ENCODE measurements around the gene CACNB2.

CACNB2 gene

DNA sequence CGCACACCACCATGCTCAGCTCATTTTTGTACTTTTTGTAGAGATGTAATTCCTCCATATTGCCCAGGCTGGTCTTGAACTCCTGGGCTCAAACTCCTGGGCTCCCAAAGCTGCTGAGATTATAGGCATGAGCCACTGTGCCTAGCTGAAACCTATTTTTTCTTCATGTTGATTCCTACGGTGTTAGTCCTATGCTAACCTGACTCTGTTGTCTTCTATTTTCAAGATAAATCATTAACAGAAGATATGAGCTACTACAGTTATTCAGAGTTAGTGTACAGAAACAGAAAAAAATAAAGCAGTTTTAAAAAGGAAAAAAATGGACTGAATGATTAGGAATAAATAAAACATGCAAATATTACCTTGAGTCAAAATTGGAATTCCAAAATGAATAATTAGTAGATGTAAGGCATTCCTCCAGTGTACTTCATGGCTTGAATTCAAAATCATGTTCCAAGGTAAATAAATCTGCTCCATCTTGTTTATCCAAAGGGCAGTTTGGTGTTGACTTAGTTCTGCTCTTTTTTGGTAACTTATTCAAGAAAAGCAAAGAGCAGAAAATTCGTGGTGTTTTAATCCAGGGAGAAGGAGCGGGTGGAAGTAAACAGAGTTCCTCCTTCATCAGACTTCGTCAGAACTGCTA, 185.8 kb downstream of the CACNB2 start:
- in situ Hi-C loops (cut with MboI; ENCODE audit: low sequenced_read_pairs), result no loop called here

DNA sequence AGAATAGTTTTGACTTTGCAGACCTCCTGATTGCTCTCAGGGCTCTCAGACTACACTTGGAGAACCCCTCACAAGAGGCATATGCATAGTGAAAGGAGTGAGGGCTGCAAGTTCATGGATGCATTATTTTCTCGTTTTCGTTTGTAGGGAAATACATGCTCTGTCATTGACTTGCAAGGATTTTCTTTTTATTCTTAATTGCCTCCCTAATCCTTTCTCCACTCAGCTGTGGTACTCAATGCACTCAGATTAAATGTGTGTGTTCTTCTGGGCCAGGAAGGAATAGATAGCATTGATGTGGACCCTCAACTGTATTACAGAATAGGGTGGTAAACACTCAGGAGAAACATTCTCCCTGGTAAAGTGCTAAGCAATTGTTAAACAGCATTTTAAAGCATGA, 188.7 kb downstream of the CACNB2 start:
- in situ Hi-C loops (cut with MboI; ENCODE audit: low sequenced_read_pairs), result no loop called here

GRCh38 chr10:18332048-18332447, 191.8 kb downstream of the CACNB2 start:
- in situ Hi-C loops (cut with MboI; ENCODE audit: low sequenced_read_pairs), result no loop called here

DNA sequence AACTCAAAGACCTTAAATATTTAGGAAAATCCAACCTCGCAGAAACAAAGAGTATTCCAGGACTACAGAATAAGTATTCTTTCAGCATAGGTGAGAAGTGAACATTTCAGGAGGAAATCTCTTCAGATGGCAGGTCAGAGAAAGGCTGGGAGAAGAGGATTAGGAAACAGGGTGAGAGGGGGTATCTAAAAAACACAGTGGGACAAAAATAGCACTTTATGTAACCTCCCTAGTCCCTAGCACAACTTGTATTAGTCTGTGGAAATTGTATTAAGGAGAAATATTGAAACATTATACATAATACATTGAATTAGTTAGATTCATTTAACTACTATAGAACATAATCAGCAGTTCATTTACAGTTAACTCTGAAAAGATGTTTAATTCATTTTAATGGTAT, 192.3 kb downstream of the CACNB2 start:
- in situ Hi-C loops (cut with MboI; ENCODE audit: low sequenced_read_pairs), result no loop called here

GRCh38 chr10:18333621-18334020, 193.4 kb downstream of the CACNB2 start:
- in situ Hi-C loops (cut with MboI; ENCODE audit: low sequenced_read_pairs), result no loop called here

DNA sequence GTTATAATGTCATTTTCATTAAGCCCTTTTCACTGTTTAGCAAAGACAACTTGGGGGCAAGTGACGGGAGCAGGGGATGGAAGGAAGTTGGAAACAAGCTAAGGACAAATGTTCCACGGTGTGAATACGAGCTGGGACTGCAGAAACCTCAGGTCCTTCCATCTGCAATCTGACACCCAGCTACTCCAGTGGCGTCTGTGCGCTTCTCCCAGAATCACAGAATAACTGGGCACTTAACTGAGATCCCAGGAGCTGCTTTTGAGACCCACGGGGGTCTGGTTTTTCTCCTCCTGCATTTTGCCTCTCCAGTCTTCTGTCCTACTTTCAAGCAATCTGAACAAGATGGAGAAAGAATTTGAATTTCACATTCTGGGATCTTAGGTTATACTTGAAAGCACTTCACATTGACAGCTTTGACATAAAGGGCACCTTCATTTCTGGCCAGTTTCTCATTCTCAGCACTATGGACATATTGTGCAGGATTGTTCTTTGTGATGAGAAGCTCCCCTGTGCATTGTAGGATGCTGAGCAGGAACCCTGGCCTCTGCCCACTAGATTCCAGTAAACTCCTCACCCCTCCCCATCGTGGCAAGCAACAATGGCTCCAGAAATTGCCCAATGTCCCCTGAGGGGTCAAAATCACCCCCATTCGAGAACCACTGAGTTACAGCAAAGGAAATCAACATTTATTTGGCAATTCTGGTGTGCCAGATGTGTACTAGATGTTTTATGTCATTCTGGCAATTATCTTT, 194.1 kb downstream of the CACNB2 start:
- in situ Hi-C loops (cut with MboI; ENCODE audit: low sequenced_read_pairs), result no loop called here

DNA sequence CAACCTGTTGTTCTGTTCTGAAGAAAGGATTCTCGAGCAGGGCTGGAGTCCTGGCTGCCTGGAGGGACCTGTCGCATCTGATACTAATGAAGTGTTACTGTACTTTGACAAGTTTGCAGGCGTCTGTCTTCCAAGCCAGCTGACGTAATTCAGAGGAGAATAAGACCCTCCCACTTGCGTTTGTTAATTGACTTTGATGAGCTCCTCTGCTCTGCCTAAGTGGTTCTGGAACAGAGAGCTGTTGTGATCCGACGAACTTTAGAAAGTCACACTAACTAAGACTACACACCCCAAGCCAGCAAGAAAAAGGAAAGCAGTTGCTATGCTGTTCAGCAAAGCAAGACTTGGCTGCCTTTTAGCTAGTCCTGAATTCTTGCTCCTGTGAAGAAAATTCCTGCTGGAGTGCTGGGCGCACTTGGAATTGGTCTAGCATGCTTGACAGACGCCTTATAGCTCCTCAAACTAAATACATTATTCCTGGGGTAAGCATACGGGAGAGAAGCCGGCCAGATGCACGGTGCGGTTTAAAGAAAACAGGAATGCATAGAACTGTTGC, 200.3 kb downstream of the CACNB2 start:
- in situ Hi-C loops (cut with MboI; ENCODE audit: low sequenced_read_pairs), result no loop called here

DNA sequence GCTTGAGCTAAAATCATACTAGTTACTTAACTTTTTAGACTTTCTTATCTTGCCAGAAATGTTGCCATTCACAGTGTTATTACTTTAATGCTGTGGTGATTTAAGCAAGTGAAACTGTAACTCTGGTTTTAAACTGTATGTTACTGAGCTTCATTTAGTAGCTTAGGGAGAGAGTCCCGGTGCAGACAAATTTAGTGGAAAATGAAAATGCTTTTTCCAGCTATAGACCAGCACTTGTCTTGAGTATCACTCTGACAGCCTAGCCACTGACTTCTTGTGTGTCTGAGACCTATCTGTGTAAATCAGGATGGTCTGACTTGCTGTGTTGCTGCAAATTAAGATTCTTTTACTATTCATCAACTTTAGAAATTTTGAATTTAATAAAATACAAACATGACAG, 200.8 kb downstream of the CACNB2 start:
- in situ Hi-C loops (cut with MboI; ENCODE audit: low sequenced_read_pairs), result no loop called here

DNA sequence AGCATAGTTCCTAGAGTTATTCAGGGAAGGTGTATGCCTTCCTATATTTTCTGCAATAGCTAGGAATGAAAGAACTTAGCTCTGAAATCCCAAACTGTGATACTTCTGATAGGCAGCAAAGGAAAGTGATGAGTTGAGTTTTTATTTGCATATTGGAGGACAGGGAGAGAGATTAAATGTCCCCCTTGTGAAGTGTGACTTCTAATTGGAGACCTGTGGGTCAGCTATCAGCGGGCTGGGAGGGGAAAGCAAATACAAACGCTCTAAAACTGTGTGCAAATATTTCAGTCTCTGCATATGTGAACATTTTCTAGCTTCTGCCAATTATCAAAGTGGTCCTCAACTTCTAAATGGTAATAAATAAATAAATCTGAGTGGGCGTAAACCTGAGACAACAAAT, 203.3 kb downstream of the CACNB2 start:
- in situ Hi-C loops (cut with MboI; ENCODE audit: low sequenced_read_pairs), result no loop called here

DNA sequence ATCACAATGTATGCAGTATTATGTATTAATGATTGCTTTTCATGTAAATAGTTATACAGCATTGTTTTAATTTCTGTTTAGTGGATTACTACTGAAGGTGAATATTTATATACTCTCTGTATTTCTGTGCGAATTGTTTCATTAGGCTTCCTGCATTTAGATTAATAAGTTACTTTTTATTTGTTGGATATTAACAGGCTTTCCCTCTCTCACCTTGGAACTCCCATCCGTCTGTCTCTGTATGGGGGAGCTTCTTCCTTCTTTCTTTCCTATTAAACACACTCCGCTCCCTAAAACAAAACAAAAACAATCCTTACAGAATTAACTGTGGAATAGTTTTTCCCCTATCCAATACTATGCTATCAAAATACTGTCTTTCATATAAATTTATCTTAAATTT, 205.1 kb downstream of the CACNB2 start:
- in situ Hi-C loops (cut with MboI; ENCODE audit: low sequenced_read_pairs), result no loop called here

- in situ Hi-C loops (cut with MboI; ENCODE audit: low sequenced_read_pairs), result no loop called here
These were observed 210.1 kb downstream of the CACNB2 start for GRCh38 chr10:18350340-18350739.

- in situ Hi-C loops (cut with MboI; ENCODE audit: low sequenced_read_pairs), result no loop called here
These were observed 211.2 kb downstream of the CACNB2 start for GRCh38 chr10:18351421-18351820.

- in situ Hi-C loops (cut with MboI; ENCODE audit: low sequenced_read_pairs), result no loop called here
These were observed 212.0 kb downstream of the CACNB2 start for GRCh38 chr10:18352175-18352574.

DNA sequence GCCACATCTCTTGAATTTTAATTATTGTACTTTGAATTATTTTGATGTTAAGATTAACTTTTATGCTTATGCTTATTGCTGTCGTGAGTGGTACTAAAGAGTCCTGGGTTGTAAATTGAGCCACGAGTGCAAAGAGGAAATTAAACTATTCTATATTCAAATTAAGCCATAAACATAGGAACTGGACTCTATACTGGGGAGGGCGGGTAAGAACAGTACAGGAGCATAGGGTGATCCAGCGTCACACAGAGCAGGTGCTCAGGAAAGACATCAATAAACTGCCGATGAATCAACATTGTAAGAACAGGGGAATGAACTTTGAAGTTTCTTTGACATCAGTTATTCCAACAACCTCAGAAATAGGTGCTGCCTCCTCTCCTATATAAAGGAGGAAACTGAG, 219.6 kb downstream of the CACNB2 start:
- in situ Hi-C loops (cut with MboI; ENCODE audit: low sequenced_read_pairs), result no loop called here

DNA sequence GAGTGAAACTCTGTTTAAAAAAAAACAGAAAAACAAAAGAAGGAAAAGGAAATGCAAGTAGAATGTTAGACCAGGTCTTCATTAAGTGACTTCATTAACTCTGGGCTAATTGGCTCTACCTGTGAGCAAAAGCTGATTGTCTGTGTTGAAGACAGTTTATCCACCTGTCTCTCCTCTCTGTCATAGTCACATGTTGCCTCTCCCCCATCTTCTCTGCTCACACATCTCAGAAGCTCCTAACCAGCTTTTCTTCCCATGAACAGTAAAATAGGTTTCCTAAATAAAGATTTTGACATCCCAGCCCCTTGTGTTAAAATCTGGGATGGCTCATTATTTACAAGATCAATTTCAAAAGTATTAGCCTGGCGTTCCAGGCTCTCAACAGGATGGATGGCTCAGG, 222.7 kb downstream of the CACNB2 start:
- in situ Hi-C loops (cut with MboI; ENCODE audit: low sequenced_read_pairs), result no loop called here

DNA sequence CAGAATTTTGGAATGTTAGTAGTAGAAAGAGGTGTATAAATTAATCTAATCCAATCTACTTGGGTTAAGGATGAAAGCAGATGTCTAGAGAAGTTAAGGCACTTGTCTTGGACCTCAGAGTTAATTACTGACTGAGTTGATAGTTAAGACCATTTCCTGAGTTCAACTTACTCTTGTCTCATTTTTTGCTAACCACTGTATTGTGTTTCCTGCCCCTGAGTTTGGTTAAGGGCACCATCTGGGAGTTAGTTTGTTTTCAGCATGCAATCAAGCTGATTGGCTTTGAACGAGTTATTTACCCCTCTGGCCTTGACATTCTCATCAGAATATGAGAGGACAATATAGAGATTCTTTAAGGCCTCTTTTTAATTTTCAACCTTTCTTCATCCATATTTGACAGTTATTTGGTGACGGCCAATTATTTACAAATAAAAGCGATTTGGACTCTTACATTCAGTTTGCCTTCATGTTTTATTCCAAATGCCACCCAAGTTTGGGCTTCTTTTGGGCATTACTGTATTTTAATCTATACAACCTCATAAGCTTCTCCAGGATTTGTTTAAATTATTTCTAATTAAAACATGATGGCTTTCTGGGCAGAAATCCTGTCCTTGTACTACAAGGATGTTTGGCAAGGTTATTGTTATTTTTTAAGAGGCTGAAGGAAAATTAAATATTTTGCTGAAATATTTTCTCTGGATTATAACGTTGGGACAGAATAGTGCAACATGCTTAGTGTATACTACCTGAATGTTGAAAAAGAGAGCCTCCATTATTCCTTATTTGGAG, 225.0 kb downstream of the CACNB2 start:
- in situ Hi-C loops (cut with MboI; ENCODE audit: low sequenced_read_pairs), result no loop called here

GRCh38 chr10:18367840-18368239, 227.6 kb downstream of the CACNB2 start:
- in situ Hi-C loops (cut with MboI; ENCODE audit: low sequenced_read_pairs), result no loop called here

DNA sequence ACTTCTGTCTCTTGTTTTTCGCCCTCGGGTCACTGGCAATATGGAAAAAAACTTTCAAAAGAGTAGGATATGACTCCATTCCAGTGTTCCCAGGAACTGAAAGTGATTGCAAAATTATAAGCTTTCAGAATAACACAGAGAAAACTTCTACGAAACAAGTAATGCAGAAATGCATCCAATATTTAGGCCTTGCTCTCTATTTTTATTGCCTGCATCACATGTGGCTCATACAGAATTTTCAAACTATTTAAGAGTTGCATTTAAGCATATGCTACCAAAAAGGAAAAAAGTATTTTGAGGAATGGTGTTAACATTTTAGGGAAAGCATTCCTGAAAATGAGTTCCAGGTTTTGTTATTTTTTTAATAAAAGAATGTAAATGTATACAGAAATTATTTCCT, 228.0 kb downstream of the CACNB2 start:
- in situ Hi-C loops (cut with MboI; ENCODE audit: low sequenced_read_pairs), result no loop called here

DNA sequence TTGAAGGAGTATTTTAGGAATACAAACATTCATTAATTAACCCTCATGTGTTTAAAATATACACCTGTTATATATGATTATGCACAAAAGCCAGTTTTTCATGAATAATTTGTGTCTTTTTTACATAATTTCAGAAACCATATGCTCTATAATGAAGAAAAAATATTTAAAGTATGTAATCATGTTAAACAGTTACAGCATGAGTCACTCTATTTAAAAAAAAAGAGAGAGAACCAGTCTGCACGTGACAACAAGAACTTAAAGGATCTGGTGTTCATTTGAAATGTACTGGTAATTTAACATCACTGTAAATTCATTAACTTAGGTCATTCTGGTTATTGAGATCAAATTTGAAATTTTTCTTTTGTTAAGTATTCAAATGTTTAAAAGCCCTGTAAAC, 228.5 kb downstream of the CACNB2 start:
- in situ Hi-C loops (cut with MboI; ENCODE audit: low sequenced_read_pairs), result no loop called here

DNA sequence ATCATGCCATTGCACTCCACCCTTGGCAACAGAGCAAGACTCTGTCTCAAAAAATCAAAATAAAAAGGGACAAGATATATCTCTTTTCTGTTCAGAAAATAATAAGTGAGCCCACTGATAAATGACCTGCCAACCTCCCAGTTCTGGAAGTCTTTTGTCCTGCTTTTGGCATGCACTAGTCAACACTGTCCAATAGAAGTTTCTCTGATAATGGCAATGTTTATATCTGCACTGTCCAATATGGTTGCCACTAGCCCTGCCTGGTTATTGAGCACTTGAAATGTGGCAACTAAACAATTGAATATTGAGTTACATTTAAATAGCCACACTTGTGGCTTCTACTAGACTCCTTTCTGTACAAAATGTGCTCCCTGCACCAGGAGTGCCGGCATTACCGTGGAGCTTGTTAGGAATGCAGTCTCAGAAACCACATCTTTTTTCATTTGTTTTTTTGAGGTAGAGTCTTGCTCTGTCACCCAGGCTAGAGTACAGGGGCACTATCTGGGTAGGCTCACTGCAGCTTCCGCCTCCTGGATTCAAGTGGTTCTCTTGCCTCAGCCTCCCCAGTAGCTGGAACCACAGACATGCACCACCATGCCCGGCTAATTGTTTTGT, 229.7 kb downstream of the CACNB2 start:
- in situ Hi-C loops (cut with MboI; ENCODE audit: low sequenced_read_pairs), result no loop called here

DNA sequence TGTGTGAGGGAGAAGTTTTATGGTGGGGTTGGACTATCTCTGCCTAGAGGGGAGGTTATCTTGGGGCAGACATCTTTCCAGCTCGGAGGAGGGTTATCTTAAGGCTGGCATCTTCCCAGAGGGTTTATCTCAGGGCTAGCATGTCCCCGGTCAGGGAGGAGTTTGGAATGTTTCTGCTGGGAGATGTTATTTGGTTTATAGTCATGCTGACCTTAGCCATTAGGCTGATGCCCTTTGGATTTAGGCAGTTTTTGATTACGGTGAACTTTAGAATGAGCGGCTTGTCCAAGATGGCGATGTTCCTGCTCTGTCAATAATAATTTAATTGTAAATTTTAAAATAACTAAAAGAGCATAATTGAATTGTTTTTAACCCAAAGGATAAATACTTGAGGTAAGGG, 236.4 kb downstream of the CACNB2 start:
- in situ Hi-C loops (cut with MboI; ENCODE audit: low sequenced_read_pairs), result no loop called here
